HG02840 (cell line): ENCODE data around the gene PTPN3.
A peak's percentile ranks its signal among the peaks of the same experiment; 100 is the strongest.

Experiments used
- ATAC-seq: cut with Tn5 transposase; IDR thresholded peaks from one replicate; pipeline ENCODE4 v1.9.1; 2021; ENCODE audit warnings: mild to moderate bottlenecking, moderate library complexity, moderate number of reproducible peaks; ENCODE audit not compliant: unreplicated experiment, low FRiP score

Gene PTPN3

DNA sequence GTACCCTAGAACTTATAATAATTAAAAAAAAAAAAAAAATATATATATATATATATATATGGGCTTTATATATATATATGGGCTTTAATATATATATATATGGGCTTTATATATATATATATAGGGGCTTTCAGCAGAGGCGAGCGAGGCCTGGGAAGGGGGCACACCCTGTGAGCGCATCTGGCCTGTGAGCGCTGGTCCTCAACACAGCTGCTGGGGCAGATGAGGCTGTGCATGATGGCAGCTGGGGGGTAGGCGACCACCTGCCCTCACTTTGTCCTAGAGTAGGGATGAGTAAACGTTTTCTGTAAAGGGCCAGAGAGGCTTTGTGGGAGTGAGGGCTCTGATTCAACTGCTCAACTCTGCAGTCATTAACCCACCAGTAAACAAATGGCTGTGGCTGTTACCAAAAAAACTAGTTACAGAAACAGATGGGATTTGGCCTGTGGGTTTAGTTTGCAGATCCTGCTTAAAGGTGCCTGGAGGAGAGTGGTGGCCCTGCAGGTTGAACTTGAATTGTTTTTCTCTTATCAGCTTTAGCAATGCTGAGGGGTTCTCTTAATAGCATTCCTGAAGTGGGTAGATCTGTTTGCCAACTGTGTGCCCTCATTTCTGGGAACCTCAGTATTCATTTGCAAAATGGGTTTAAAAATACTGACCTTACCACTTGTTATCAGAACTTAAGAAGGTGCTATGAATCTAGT lies 89.2 kb downstream of the PTPN3 start:
- no peak for ATAC-seq

DNA sequence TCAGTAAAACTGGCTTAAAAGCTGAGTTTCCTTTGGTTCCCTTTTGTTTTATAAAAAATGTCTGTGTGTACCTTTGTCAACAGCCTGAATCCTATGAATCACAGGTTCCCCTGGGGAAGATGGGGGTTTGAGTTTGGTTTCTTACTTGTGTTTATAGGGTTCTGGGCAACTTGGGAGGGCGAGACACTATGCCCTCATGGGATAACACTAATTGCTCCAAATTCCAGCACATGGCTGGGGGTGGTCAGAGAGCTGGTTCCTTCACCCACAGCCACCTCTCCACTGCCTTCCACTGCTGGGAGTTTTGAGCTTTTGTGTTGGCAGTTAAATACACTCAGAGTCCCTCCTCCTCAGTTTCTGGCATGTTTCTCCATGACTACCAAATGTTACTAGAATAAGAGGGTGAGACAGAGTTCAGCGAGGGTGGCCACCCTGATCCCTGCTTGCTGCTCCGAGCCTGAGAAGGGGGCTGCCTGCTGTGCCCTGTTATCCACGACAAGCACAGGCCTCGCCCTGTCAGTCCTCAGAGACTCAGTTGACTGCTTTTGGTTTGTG lies 94.3 kb downstream of the PTPN3 start:
- no peak for ATAC-seq

DNA sequence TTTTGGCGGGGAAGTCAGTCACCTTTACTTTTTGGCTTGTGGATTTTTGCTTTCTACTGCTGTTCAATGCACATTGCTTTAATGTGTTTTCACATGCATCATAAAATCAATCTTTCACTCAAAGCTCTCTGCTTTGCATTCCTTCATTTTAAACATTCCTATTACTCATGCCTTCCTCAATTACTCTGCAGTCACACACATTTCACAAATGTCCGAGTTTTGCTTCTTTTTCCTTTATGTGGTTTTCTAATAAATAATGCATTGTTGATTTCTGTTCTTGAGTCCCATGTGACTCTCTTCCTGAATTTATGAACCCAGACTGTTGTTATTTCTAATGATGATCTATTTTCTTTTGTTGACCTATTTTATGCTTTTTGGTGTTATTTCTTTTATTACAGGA lies 95.0 kb downstream of the PTPN3 start:
- ATAC-seq = no peak

DNA sequence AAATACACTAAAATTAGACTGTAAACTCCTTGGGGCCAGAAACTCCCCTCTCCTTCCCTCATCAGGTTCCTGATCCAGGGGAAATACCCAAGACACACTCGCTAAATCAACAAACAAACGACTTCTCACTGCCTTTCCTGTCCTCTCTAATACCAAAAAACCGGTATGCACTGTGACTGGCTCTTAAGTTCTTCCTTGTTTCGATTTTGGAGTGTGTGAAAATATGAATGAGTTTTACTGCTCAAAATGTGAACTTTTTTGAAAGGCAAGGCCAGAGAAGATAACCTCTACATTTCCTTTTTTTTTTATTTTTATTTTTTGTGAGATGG lies 96.2 kb downstream of the PTPN3 start:
- ATAC-seq = no peak

DNA sequence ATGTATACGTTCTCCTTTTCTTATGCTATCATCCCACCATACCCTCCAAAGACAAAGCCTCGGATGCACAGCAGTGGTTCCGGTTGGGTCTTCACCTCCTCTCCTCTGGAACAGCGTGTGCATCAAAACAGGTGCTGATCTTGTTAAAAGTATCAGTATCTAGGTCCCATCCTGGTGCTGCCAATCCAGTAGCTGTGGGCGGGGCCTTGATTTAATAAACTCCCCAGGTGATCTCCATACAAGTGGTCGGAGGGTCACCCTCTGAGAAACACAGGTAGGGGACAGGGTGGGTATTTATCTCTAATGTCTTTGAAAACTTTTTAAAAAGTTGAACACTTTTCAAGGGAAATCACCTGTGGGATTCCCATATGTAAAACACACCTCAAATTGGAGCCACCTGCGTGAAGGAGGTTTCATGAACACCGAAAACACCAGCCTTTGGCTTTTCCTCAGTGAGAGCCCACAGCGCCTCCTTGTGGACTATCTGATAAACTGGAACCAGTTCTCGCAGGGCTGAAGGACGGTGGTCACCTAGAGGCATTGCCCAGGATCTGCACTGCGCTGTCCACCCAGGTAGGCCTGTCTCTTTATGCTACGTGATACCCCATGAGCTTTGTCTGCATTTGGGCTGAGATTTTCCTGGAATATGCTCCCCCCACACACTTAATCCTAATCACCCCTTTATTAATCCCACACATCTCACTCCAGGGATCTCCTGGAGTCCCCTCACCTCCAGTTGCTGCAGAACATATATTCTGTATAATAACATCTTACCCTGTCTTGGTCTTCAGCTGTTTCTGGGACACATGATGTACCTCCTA lies 96.7 kb downstream of the PTPN3 start:
- no peak for ATAC-seq

DNA sequence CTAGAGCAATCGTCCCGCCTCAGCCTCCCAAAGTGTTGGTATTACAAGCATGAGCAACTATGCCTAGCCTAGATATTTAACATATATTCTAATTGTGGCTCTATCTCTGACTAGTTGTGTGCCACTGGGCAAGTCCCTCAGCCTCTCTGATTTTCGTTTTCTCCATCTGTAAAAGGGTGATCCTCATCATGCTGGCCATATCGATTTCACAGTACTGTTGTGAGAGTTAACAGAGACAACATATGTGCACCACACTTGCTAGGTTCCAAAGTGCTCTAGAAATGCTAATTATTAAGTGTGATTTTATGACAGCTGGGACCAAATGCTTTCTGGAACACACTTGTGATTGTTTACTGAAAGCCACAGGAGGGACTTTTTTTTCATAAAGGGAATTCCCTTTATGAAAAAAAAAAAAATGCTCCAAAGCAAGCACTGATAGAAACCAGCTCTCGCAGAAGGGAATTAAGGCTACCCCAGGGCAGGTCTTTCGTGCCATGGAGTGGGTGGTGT lies 98.8 kb downstream of the PTPN3 start:
- ATAC-seq = peak; percentile 80

DNA sequence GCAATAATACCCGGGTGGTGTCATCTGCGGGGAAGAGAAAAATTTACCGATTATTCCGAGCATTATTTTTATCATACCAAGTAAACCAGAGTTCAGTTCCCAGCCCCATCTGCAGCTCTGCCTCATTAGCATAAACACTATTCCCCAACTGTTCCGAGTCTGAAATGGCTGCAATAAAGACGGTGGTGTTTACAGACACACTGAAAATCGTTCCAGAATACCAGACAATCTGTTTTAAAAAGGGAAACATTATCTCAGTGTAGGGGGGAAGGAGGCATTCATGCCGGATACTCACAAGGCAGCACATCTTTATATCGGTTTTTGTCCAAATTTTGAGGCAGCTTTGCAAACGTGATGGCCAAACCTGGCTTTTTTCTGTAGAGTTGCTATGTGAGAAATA lies 106.9 kb downstream of the PTPN3 start:
- ATAC-seq = no peak

DNA sequence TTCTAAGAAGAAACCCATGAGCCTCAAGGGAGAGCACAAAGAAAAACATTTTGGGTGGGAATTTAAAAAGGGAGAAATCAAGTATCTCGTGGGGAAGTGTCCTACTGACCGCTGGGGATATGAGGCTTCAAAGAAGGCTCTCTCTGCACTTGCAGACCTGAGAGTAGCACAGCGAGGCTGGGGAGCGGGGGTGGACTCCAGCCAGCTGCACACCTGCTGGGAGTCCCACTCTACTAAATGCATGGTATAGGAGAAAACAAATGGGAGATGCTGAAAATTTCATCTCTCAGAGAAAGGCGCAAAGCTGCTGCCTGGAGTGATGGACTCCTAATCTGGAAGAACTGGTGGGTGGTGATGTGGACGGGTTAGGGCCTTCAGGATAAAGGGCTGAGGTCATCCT lies 110.3 kb downstream of the PTPN3 start:
- ATAC-seq = no peak

DNA sequence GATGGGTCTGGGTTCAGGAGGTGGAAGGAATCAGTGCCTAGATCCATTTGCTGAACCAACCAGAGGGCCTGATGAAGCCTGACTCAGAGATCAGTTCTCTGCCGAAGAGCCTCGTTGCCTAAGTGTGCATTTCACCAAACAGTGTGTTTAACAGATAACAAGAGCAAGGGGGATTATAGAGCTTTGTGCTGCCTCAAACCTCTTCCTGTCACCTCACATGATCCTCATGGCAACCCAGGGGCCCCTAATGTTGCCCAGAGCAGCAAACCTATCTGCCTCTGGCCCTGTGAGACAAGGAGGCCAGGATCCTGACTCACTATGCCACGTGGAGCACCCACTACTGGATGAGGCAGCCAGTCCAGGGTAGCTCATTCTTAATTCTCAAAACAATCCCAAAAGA lies 110.9 kb downstream of the PTPN3 start:
- no peak for ATAC-seq

DNA sequence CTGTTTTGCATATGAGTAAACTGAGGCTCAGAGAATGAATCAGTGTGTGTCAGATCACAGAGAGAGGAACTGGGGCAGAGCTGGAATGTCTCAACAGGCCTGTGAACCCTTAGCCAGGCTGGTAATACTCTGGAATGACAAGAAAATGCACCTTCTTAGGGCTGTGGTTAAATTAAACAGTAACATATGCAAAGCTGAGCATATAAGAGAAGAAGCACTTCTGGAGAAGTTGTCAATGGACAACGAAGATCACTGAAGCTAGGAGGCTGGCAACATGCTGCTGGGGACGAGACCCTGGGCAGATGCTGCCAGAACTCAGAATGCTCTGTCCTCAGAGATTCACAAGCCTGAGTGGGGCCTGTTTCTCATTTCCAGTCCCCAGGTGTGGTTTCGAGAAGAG lies 112.6 kb downstream of the PTPN3 start:
- no peak for ATAC-seq

DNA sequence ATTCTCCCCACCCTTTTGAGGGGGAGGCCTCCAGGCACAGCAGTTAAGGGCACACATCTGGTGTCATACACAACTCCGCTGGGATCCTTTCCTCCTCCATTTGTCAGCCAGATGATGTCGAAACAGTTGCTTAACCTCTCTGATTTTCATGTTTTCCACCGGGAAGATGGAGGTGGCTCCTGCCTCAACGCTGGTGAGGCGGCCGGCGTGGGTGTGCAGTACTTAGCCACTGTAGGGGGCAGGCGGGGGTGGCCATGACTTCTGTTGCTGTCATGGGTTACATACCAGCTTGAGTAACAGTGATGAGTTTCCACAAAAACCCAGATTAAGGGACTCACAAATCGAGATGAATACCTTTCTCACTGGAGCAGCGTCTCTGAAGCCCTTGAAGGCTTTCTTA lies 114.2 kb downstream of the PTPN3 start:
- no peak for ATAC-seq

DNA sequence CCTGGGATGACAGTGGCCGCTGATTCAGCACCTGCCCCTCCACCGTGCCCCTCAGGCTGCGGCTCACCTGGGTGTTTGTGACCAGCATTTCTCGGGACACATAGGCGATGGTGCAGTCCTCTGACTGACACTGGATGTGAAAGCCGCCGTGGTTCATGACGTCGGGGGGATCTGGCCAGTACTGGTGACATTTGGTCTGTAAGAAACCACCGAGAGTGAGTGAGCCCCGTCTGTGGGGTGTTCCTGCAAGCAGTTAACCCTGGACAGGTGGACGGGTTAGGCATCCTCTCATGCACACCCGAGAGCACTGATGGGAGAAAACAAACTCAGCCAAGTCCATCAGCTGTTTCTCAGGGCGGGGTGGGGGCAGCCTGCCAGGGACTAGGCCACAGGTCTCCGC lies 114.8 kb downstream of the PTPN3 start:
- no peak for ATAC-seq

DNA sequence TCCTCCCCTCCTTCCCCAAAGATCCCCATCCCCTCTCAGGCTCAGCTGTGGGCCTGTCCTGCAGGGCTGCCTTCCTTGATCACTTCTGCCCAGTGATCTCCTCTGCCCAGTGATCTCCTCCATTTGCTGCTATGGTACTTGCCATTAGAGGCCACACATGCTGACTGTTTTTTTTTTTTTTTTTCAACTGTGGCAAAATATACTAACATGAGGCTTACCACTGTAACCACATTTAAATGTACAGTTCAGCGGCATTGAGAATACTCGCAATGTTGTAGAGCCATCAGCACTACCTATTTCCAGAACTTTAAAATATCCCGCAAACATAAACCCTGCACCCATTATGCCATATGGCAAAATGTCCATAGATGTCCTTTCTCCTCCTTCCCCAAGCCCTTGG lies 115.5 kb downstream of the PTPN3 start:
- no peak for ATAC-seq

DNA sequence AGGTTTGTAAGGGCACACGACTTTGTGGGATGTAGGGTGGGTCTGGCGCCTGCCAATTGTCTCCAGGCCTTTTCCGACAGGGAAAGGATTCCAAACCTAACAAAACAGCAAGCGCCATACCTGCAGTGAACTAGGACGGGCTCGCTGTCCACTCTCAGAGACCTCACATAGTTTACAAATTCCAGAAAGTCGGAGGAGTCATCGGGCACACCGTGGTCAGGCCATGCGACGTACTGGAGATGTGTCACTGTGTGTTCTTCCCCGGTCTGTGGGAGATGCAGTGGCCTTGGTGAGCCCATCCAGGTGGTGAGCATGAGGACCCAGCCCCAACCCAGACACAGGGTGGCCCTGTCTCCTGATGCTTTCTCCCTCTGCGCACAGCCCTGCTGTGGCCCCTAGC lies 115.9 kb downstream of the PTPN3 start:
- ATAC-seq = no peak

DNA sequence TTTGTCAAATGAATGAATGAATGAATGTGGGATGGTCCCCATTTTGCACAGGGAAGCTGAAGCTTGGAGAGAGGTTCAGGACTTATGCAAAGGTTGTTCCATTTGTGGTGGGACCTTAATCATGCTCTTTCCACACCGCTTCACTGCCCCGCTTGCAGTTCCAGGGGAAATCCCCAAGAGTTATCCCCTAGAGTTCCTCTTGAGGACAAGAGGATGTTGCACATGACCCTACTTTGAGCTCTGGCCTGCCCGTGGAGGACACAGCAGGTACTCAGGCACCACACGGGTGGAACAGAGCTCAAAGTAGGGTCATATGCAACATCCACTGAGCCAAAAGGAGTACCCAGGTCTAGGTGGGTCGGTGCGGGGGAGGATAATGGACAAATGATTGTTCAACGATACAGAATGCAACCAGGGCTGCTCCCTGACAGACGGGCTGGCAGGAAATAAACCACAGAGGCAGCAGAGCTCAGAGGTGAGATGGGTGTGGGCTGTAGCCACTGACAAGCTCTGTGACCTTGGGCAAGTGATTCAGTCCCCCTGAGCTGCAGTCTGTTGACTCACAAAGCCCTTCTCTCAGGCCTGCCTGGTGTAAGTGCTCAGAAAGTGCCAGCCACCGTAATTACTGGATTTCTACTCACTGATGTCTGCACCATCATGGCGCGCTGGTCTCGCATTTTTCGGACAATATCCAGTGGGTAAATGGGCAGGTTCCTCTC lies 116.9 kb downstream of the PTPN3 start:
- no peak for ATAC-seq

DNA sequence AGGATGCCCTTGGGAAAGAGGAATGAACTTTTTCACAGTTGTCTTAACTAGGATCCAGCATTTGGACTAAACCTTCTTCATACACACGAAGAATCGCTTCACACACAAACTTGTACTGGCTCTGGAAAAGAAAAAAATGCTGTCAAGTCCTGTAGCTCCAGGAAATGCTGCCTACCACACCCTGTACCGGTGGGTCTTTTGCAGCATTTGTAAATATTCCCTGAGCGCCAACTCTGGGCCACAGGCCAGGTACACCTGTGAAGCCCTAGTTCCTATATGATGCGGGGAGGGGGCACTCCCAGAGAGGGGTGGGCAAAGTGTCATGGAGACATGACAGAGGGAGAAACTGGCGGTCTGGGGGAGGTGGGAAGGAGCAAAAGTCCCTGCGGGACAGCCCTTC lies 118.6 kb downstream of the PTPN3 start:
- no peak for ATAC-seq

DNA sequence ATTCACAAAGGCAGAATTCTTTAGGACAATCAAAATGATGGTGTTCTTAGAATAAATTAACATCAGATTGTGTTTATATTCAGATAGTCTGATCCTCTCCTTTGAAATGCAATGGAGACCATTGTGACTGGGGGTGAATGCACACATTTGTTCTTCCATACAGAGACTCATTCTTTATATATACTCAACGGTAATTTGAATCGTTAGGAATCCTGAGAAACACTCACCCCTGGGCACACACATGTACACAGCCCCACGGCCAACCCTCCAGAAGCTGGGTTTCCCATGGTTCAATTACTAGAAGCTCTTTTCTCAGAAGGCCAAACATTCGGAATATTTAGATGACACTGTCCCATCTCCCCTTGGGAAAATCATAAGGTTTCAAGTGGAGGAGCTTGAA lies 119.8 kb downstream of the PTPN3 start:
- ATAC-seq = no peak

DNA sequence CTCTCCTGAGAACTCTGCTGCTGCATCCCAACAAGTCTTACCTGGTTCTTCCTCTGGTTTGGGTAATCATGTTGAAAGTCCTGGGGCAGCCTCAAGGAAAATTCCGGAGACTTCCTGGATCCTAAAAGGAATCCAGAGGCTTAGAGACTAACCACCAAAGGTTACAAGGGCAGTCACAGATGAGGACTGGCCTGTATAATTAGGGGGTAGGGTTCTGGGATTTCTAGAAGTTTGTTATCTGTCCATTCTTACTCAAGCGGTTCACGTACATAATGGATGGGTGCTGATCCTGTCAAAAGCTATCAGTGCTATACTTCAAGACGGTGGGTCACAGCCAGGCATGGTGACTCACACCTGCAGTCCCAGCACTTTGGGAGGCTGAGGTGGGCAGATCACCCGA lies 125.9 kb downstream of the PTPN3 start:
- no peak for ATAC-seq

DNA sequence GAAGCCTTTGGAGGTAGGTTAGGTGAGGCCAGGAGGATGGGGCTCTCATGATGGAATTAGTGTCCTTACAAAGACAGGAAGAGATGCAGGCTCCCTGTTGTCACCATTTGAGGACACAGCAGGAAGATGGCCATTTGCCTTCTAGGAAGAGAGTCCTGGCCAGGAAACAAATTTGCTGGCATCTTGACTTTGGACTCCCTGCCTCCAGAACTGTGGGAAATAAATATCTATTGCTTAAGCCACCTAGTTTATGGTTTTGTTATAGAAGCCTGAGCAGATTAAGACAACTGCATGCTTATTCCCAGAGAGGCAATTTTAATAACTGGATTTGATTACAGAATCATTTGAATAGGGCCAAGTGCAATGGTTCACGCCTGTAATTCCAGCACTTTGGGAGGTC lies 126.7 kb downstream of the PTPN3 start:
- no peak for ATAC-seq

DNA sequence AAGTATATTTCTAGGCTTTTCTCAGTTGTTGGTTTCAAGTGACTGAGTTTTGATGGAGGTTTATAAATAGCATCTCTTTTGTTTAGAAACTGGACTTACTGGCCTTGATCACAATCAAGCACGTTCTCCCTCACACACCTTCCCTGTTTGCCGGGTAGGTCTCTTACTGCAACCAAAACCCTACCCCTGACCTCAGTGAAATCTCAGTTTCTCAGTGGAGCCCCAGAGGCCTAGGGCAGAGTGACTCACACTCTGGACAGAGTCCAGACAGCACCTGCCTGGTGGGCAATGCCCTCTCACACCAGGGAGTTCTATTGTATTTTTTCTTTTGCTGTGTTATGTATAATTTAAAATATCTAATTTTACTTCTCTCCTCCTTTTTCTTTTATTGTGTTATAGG lies 128.8 kb downstream of the PTPN3 start:
- no peak for ATAC-seq

DNA sequence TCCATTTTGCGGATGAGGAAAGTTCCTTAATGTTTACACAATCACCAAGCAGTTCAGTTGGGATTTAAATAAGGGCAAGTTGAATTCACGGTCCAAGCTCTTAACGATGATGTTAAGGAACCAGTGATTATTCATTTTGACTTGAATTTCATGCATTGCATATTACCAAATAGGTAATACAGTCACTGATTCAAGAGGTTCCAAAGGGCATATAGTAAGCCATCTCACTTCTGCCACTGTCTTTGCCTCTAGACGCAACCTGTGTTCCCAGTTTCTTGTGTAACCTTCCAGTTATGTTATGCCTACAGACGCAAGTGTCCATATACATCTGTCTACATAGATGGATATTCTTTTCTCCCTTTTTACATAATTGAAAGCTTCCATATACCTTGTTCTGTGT lies 137.3 kb downstream of the PTPN3 start:
- ATAC-seq = no peak
